ENCODE measurements around the gene PACSIN2. TPM values are rescaled to one million over a fixed set of nuclear protein-coding genes. Genes with fewer than 3 reads are reported as not detected.
A peak's percentile ranks its signal among the peaks of the same experiment; 100 is the strongest.
"Not testable (repeated sequence)": the region's sequence is repeated elsewhere in the genome, so short reads cannot be mapped to it uniquely, and the experiment has no call there.

Gene PACSIN2
- total RNA-seq, 1 donor from 2014 or later, result 48.6 TPM

DNA sequence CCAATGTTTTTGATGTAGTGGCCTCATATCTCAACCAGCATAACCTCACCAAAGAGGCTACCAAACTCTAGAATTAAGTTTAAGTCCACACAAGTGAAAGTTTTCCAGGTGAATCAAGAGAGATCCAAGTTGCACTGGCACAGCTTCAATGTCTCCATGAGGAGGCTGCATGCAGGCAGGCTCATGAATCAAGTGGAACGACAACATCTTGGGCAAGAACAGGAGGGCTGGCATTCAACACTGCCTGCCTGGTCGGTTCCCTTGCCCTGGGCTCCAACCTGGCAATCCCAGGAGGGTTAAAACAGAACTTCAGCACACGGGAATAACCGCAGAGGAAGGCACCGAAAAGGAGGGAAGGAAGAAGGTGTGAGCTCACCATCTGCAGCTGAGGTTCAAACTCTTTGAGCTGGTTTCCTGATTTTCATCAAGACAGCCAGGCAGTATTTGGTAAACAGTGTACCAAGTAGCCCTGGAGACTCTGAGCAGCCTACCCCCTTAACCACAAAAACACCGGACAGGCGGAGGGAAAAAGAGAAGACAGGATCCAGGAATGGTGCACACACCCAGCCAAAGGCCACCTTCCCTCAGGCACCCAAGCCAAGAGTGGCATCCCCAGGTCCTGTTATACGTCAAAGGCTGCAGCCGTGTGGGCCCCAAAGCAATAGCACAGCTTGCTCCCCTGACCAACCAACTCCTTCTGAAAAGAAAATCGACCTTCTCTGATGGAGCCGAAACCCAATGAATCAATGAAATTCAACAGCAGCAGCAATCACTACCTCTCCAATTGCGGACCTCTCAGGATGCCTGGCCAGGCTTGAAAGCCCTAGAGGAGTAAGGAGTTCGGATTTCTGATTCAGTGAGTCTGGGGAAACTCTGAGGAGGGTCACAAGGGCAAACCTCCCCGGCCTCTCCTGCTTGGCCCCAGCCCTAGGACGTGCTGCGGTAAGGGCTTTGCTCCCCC lies 1.3 kb downstream of the PACSIN2 start:
- DNase-seq (ENCODE audit: low spot score), result no peak
- no peak for ATAC-seq
- intact Hi-C loops (cut with DNase I), result no loop called here

DNA sequence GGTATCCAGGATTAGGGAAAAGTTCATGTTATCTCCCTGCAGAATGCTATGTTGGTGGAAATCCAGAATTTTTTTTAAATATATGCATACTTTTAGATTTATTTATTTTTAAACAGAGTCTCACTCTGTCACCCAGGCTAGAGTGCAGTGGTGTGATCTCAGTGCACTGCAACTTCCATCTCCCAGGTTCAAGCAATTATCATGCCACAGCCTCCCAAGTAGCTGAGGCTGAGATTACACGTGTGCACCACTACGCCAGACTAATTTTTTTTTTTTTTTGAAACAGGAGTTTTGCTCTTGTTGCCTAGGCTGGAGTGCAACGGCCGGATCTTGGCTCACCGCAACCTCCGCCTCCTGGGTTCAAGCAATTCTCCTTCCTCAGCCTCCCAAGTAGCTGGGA lies 2.6 kb downstream of the PACSIN2 start:
- intact Hi-C loops (cut with DNase I), result no loop called here
- ATAC-seq, result no peak
- DNase-seq (ENCODE audit: low spot score), result no peak

DNA sequence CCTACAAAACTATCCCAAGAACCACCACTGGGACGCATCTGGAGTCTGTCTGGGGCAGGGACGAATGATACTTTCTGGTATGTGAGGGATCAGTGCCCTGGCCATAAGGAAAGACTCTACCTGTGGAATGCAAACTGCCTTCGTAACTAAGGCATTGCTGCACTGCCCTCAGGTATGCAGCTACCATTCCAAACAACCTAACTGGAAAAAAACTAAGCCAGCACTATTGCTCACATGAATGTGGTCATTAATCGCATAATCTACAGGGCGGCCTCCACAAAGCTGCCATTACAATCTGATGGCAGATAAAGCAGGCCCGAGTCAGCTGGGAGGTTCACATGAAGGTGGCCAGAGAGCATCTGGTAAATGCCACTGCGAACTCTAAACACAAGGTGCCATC lies 3.9 kb downstream of the PACSIN2 start:
- DNase-seq (ENCODE audit: low spot score), result no peak
- intact Hi-C loops (cut with DNase I), result no loop called here
- no peak for ATAC-seq

DNA sequence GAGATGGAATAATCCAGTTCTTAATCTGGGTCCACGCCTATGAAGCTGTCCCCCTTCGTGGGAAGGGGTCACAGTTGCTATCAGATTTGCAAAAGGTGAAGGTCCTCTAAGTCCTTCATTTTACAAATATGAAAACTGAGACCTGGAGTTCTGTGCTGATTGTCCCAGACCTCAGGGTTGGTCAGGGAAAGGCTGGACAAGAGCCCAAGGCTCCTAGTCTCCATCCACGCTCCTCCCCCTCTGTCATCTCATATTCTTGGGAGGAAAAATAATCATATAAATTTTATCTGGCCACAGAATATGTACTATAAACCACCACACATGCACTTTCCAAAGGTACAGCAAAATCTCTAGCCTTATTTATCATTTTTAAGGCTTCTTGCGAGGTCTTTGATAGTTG lies 5.5 kb downstream of the PACSIN2 start:
- intact Hi-C loops (cut with DNase I), result no loop called here
- DNase-seq (ENCODE audit: low spot score) (no peak), ATAC-seq (no peak)

DNA sequence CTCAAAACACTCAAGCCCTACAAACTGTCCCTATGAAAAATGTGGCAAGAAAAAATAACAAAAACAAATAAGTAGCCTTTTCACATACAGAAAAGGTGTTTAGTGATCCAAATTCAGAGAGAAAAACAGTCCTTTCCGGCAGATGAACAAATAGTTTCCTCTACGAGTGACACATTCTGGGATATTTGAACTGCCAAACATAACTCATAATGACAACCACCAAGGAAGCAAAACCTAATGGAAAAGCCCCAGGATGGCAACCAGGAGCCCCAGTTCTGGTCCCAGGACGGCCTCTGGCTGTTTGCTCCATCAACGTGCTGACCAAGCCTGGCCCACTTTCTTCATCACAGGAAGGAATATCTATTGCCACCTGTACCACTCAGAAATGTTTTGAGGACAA lies 6.0 kb downstream of the PACSIN2 start:
- ATAC-seq (no peak), DNase-seq (ENCODE audit: low spot score) (no peak)
- intact Hi-C loops (cut with DNase I), result no loop called here

DNA sequence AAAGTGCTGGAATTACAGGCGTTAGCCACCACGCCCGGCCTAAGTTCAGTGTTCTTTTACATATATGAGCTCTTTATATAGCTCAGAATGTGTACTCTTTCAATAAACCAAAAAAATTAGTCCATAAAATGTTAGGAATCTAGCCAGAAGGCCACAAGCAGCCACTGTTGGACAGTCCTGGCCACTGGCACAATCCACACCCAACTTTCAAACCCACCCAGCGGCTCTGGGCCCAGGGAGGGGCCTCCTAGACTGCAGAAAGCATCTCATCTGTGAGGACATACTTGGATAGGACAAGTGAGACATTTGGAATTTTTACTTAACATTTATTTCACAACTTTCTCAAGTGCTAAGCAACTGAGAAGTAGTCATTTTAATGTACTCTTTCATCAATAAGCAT lies 6.4 kb downstream of the PACSIN2 start:
- DNase-seq (ENCODE audit: low spot score), result no peak
- no peak for ATAC-seq
- intact Hi-C loops (cut with DNase I), result no loop called here

DNA sequence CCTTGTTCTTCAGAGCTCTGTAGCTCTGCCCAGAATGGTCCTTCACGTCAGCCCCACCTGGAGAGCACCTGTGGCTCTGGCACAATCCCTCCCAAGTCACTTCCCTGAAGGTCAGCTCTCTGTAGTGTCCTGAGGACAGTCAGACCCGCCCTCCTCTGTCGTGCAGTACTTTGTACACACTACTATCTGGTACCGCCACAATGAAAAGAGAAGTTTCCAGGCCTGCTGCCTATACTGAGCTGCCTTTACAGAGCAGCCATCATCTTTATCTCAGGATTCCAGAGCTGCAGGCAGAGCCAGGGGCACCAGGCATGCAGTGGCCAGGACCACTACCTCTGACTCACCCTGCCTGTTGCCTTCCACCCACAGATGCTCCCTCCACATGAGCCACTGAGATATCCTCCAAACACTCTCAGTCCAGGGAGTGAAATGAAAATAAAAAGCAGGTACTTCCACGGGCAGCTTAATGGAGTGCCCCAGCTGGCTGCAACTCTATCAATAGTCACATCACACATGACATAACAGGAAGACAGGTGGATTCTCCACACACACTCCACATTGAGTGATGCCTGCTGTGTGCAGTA lies 7.3 kb downstream of the PACSIN2 start:
- DNase-seq (ENCODE audit: low spot score), result no peak
- intact Hi-C loops (cut with DNase I), result no loop called here

DNA sequence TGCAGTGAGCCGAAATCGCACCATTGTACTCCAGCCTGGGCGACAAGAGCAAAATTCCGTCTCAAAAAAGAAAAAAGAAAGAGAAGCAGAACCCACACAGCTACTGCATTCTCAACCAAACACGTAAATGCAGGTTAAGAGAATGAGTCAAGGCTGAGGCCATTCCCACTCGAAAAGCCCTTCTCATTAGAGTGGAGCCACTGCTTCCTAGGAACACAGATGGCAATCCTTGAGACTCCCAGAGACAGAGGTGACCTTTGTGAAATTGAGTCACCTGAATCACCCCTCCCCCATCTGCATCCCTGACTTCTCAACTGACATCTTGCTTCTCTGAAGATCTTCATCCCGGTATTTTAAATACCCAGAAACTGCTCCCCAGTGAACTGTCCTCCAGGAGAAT lies 8.2 kb downstream of the PACSIN2 start:
- DNase-seq (ENCODE audit: low spot score), result no peak
- intact Hi-C loops (cut with DNase I), result no loop called here
- no peak for ATAC-seq

More for the DNA sequence above, 7.3 kb downstream of the PACSIN2 start:
- ATAC-seq, result peak; percentile 44

DNA sequence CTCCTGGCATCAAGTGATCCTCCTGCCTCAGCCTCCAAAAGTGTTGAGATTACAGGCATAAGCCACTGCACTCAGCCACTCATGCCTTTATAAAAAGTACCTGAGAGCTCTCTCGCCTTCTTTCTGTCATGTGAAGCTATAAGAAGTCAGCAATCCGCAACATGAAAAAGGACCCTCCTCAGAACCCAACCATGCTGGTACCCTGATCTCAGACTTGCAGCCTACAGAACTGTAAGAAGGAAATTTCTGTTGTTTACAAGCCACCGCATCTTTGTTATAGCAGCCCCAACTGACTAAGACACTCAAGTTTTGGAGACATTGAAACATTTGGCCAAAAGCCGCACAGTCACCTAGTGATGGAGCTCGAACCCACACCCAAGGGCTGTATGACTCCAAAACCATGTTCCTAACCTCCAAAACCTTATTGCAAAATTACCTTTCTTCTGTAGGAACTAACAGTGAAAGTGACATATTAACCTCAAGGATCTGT lies 8.9 kb downstream of the PACSIN2 start:
- DNase-seq (ENCODE audit: low spot score), result no peak
- intact Hi-C loops (cut with DNase I), result no loop called here
- ATAC-seq, result no peak

DNA sequence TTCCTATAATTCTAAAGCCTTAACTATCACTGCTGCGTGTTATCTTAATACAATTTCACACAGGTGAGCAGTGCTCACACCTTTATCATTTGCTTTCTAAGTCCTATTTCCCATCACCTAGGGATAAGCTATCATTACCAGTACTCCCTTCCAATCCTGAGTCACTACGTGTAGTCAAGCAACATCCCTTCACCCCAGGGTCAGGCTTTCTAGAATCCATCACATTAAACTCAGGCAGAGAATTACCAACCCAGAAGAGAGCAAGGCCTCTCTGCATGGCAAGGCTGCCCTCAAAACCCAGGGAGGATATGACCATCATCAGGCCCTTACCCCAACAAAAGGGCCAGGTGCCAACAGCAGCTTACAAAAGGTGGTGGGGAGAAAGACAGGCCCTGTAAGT lies 9.8 kb downstream of the PACSIN2 start:
- DNase-seq (ENCODE audit: low spot score) (no peak), ATAC-seq (no peak)

DNA sequence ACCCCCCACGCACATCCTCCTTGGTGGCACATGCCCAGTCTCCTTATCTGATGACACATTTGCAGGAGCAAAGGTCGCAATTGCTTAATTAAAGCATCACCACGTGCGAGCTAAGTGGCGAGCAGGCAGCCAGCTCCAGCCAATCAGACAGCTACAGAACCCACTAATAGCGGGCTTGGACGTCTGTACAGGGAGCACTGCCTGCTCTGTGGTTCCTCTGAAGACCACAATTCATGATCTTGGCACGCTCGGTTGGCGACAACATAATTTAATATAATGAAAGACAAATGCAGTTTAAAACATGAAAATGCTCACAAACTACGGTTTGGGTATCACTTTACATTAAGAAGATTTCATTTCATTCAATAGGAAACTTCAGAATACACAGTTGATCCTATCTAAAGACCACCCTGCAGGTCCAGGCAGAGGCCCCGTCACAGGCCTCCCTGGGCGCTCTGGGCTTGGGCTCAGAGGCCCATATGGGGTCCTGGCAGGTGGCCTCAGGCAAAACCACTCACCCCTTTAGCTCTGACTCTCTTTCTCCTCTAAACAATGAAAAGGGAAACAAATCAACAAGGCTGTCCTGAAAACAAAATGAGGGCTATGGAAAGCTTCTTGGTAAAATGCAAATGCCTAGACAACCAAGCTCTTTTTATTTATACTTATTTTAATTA lies 10.4 kb downstream of the PACSIN2 start:
- DNase-seq (ENCODE audit: low spot score), result no peak
- intact Hi-C loops (cut with DNase I), result no loop called here
- ATAC-seq, result no peak

More for the DNA sequence above, 9.8 kb downstream of the PACSIN2 start:
- intact Hi-C loops (cut with DNase I), result no loop called here

DNA sequence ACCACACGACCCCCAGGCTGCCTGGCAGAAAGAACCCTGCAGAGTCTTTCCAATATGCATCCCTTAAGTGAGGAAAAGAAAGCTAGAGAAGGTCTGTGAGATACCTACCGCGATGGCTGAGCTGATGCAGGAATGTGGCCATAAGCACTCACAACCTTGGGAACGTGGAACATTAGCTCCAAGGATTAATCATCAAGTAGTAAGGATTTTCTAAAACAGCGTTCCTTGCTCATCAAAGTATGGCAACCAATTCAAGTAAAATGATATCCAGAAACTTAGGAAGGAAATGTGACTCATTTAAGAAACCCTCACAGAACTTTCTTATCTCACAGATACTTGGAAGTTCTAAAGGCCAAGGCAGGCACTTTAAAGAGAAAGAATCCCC lies 12.8 kb downstream of the PACSIN2 start:
- intact Hi-C loops (cut with DNase I), result no loop called here
- DNase-seq (ENCODE audit: low spot score), result no peak
- no peak for ATAC-seq

DNA sequence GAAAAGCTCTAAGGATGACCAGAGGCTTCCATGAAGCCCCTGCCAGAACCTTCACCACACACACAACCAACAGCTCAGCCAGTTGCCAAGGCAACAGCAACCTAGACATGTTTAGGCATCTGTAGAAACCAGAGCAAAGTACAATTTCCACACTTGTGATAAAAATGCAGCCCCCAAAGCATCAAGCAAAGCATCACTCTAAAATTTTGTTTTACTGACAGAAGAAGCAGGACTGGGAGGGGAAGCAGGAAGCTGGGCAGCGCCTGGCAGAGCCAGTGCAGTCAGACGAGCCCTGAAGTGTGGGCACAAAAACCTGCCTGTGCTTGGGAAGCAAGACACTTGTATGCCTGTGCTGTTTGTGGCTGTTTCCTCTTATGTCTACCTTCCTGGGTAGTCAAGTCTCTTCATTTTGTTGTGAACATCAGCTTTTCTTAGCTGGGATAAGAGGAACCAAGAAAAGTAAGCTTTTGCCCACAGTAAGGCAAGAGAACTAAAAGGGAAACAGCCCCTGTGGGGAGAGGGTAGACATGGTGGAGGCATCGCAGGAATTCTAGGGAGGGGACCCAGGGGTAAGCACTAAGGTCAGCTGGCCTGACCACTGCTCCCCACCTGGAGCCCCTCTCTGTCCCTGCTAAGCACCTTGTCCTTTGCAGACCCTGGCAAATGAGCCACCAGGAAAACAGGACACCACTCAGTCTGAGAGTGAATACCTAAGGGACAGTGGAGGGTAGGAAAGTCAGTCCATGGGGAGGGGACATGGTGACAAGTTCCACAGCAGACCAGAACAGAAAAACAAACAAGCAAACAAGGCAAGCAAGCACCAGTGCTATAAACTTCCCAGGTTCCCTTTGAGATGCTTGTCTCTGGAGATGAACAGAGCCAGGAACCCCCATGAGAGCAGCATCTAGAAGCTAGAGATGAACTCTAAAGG lies 13.4 kb downstream of the PACSIN2 start:
- DNase-seq (ENCODE audit: low spot score) (no peak), ATAC-seq (peak; percentile 28)
- intact Hi-C loops (cut with DNase I), result no loop called here

DNA sequence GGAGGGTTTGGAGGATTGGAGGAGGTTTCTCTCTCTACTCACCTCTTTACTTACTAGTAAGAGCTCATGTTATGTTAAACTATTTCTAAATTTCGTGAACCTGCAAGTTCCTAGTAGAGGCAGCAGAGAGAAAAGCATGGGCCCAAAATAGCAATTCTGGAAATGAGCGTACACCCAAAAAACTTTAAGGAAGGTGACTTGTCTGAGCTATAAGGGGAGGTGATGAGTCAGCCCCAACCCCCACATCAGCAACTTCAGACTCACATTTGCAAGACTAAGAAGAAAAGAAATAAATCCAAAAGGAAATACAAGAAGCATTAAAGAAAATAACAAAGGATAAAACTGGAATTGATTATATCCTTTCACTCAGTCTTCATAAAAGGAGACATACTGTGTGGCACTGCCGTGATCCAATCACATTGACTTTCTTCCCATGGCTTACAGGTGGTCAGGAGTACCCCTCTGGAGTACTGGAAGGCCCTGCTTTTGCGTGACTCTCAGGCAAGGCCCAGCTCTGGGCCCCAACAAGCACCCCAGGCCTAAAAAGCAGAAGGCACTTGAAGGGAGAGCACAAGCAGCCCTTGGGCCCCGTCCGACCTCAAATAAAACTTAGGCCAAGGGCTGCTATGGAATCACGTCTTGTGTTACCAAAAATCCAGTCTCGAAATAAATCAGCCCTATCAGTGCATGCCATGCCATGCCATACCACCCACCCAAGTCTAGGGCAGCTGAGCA lies 14.3 kb downstream of the PACSIN2 start:
- no peak for ATAC-seq
- intact Hi-C loops (cut with DNase I), result no loop called here
- DNase-seq (ENCODE audit: low spot score), result no peak

DNA sequence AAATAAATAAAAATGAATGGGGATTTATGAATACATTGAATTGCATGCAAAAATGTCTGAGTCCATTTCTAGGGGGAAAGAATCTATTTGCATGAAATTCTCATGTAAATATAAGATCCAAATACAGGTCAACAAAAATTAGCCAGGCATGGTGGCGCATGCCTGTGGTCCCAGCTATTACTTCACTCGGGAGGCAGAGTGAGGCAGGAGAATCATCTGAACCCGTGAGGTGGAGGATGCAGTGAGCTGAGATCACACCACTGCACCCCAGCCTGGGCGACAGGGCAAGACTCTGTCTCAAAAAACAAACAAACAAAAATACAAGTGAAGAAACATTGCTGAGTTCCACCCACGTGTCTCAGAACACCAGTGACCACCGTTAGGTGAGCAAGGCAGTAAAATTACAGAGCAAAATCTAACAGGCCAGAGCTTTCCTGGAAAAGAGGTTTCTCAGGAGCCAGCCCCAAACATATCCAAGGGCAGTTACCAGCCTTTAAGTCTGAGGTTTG lies 17.3 kb downstream of the PACSIN2 start:
- DNase-seq (ENCODE audit: low spot score) (no peak), ATAC-seq (no peak)
- intact Hi-C loops (cut with DNase I), result no loop called here

DNA sequence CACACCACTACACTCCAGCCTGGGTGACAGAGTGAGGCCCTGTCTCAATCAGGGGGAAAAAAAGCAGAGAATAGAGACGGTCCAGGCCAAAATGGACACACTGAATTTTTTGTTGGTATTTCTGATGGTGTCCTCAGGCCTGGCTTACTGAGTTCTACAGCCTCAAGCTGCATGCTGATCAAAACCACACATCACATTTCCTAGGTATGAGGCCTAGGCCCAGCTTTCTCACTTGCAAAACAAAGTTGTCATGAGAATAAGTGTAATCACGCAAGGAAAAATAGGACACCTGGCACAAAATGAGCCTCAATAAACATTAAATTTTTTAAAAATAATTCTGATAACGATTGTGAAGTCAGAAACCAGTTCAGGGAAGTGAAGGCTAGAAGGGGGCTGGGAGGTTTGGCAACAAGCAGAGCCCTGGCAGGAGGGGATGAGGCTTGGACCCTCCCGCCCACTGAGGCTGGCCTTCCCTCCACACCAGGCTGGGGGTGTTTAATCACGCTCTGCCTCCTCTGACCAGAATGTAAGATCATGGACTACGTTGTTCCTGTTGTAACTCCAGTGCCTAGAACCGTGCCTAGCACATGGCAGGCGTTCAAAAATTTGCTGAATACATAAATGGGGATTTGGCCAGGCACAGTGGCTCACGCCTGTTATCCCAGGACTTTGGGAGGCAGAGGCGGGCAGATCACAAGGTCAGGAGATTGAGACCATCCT lies 18.1 kb downstream of the PACSIN2 start:
- DNase-seq (ENCODE audit: low spot score), result no peak
- intact Hi-C loops (cut with DNase I), result no loop called here
- peak; percentile 22 for ATAC-seq

DNA sequence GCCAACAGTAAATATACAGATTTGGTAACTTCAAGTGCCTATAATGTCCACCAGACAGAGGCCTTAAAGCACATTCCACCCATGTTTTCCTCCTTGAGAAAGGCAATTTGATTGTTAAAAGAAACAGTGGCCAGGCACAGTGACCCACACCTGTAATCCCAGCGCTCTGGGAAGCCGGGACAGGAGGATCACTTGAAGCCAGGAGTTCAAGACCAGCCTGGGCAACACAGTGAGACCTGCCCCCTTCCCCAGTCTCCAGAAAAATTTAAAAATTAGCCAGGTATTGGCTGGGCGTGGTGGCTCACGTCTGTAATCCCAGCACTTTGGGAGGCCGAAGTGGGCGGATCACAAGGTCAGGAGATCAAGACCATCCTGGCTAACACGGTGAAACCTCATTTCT lies 19.3 kb downstream of the PACSIN2 start:
- DNase-seq (ENCODE audit: low spot score); intact Hi-C loops (cut with DNase I); ATAC-seq: not testable (repeated sequence)

All from sciatic nerve (tissue), 2 donors.